RWPE2 (cell line): ENCODE data around the gene C9orf40.

Experiments used
- ATAC-seq: fragments of 200-7000 bp; cut with Tn5 transposase; 3 replicates; pipeline ENCODE4 v1.9.1; 2021; ENCODE audit warnings: low read depth
- DNase-seq: peaks from one replicate; pipeline ENCODE4 v3.0.0-alpha.2; 2020; ENCODE audit warnings: low spot score
- H3K27ac ChIP-seq: fragments of 450-650 bp; 2 replicates; pipeline ENCODE4 v1.5.1; 2017; ENCODE audit warnings: mild to moderate bottlenecking; ENCODE audit not compliant: poor library complexity, severe bottlenecking
- H3K27me3 ChIP-seq: fragments of 250-450 bp; sonication (Bioruptor Pico); 2 replicates; pipeline ENCODE4 v1.5.1; 2021; ENCODE audit warnings: mild to moderate bottlenecking, moderate library complexity; ENCODE audit not compliant: insufficient read depth, poor library complexity, severe bottlenecking
- H3K36me3 ChIP-seq: fragments of 250-450 bp; sonication (Bioruptor Pico); 2 replicates; pipeline ENCODE4 v1.5.1; 2020; ENCODE audit warnings: low read depth, mild to moderate bottlenecking, moderate library complexity
- H3K4me1 ChIP-seq: fragments of 250-450 bp; sonication (Bioruptor Pico); 2 replicates; pipeline ENCODE4 v1.5.1; 2021; ENCODE audit warnings: mild to moderate bottlenecking, moderate library complexity; ENCODE audit not compliant: insufficient read depth, poor library complexity, severe bottlenecking
- H3K4me3 ChIP-seq: fragments of 250-450 bp; sonication (Bioruptor Pico); 2 replicates; pipeline ENCODE4 v1.5.1; 2021; ENCODE audit warnings: mild to moderate bottlenecking, moderate library complexity; ENCODE audit not compliant: severe bottlenecking
- H3K9me3 ChIP-seq: fragments of 250-450 bp; sonication (Bioruptor Pico); 2 replicates; pipeline ENCODE4 v1.5.1; 2021; ENCODE audit warnings: mild to moderate bottlenecking, moderate library complexity; ENCODE audit not compliant: severe bottlenecking
- CTCF ChIP-seq: fragments of 450-650 bp; IDR thresholded peaks from one replicate; pipeline ENCODE4 v1.5.1; 2017; ENCODE audit warnings: mild to moderate bottlenecking, moderate library complexity; ENCODE audit not compliant: poor library complexity, severe bottlenecking

The C9orf40 gene, protein sequence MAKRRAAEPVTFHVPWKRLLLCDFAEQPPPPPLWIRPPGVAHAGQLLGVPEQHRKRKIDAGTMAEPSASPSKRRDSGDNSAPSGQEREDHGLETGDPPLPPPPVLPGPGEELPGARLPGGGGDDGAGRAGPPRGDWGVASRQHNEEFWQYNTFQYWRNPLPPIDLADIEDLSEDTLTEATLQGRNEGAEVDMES

DNA sequence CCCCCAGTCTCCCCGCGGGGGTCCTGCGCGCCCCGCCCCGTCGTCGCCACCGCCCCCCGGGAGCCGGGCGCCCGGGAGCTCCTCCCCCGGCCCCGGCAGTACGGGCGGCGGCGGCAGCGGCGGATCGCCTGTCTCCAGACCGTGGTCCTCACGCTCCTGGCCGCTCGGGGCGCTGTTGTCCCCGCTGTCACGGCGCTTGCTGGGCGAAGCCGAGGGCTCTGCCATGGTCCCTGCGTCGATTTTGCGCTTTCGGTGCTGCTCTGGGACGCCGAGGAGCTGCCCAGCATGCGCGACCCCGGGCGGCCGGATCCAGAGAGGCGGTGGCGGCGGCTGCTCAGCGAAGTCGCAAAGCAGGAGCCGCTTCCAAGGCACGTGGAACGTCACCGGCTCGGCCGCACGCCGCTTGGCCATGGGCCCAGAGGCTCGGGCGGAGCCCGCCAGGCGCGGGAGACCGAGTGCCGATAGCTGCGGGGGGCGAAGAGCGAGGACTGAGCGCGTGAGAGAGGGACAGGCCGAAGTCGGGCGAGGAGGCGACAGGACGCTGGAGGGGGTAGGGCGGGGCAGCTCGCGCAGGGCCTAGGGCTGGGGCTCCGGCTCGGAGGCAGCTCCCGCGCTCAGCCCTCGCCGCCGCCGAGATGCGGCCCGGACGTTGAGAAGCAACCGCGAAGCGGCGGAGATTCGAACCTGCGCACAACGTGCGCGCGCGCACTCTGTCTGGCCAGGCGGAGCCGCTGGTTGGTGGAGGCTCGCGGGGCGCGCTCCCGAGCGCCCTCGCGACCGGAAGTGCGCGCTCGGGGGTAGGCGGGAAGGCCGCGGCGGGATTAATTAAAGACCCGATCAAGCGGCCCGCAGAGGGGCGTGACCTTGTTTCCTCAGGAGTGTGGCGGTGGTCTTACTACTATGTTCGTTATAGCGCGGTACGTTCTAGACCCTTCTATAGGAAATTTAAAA lies at the start of gene C9orf40:
Gene C9orf40, minus strand, starts transcription at position 712 of the 951 bp plus-strand sequence. Its CDS starts 301 bp downstream, at position 411.
- ATAC-seq (peak; percentile 89), DNase-seq (peak; percentile 77)
- peak within 1 kb of the TSS; percentile 68 for H3K27ac ChIP-seq
- no peaks in the 10 kb centered on the region for H3K4me1 ChIP-seq
- H3K4me3 ChIP-seq, result peak within 1 kb of the TSS; percentile 84
- peak; percentile 94 for TF ChIP-seq CTCF
- no peaks in the 10 kb centered on the region for H3K27me3 ChIP-seq
- peaks cover 6% of the 10 kb centered on the region for H3K36me3 ChIP-seq
- H3K9me3 ChIP-seq, result no peaks in the 10 kb centered on the region

DNA sequence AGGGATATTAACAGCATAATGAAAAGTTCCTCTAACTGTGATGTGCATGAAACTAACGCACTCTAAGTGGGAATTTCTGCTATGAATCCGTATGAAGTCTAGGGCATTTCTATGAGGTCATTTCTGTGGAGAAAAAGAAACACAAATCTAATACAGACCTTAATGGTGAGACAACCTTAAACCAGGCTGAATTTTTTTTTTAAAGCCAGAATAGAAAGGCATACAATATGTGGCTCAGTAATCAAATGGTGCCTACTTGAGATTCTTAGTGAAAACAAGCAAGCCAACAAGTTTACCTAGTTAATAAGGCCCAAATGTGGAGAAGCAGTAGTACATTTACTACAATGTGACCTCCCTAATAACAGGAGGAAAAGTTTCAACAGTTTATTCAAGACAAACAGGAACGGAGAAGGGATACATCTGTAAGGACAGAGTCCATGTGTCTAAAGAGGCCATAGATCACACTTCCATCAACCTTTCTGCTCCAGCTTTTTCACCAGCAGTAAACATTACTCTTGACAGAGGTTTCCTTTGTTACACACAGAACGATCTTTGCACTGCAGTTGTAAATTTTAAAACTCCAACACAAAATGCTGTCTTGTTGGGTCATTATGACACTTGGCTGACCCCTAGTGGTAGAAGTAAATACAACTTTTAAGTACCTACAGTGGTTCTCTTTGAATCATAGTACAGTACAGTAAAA lies 49.2 kb upstream of the C9orf40 start:
- no peak for DNase-seq
- peak; percentile 73 for ATAC-seq
- Histone ChIP-seq H3K4me3 (no peak overlapping the region), H3K27me3 (no peaks in the 10 kb centered on the region), H3K36me3 (peaks cover 21% of the 10 kb centered on the region), H3K4me1 (no peaks in the 10 kb centered on the region), H3K27ac (no peak overlapping the region), H3K9me3 (no peaks in the 10 kb centered on the region)
- TF ChIP-seq CTCF, result peak; percentile 87

DNA sequence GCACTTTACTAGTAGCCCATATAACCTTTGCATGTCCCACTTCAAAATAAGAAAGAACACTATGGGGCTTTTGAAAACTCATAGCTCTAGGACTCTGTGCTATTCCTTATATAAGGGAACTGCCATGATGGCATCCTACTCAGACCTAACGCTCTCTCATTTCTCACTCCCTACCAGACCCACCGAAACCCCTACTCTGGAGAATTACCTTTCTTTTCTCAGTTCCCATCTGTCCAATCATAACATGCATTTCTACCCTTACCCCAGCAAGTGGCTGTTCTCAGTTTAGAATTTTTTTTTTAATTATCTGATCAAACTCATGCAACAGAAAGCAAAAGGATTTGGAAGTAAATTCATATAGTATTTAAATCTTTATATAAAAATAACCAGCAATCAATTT lies 48.1 kb upstream of the C9orf40 start:
- Histone ChIP-seq H3K36me3 (peaks cover 23% of the 10 kb centered on the region), H3K27me3 (no peaks in the 10 kb centered on the region), H3K4me1 (no peaks in the 10 kb centered on the region), H3K4me3 (no peak overlapping the region), H3K9me3 (no peaks in the 10 kb centered on the region), H3K27ac (no peak overlapping the region)
- no peak for ATAC-seq
- DNase-seq, result no peak
- TF ChIP-seq CTCF, result no peak

DNA sequence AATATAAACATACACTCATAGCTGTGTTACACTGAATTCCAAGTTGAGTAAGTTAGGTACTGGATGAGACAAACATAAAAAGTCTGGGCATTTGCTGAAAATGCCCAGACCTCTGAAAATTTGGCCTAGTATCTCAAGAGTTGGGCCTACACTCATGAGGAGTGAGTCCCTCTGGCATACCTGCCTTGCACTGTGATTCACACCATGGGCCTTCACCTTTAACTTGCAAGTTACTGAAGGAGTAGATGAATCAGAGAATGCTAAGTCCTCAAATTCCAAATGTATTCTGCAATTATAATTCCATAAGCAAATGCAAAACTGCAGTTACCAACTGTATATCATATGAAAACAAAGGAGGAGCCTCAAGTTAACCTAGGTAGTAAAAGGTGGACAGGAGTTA lies 32.3 kb upstream of the C9orf40 start:
- no peaks in the 10 kb centered on the region for H3K27me3 ChIP-seq
- no peaks in the 10 kb centered on the region for H3K4me1 ChIP-seq
- DNase-seq, result no peak
- peaks cover 37% of the 10 kb centered on the region for H3K36me3 ChIP-seq
- H3K9me3 ChIP-seq, result no peaks in the 10 kb centered on the region
- ATAC-seq, result 0 out of 3 replicates have a peak, but pooled peaks have one; percentile 45
- TF ChIP-seq CTCF, result no peak
- H3K4me3 ChIP-seq, result no peak overlapping the region
- H3K27ac ChIP-seq, result no peak overlapping the region
